Measurements from ENCODE around the gene RORB.
A peak's percentile ranks its signal among the peaks of the same experiment; 100 is the strongest.

Gene RORB

GRCh38 chr9:74478606-74479005 lies 18.5 kb upstream of the RORB start:
- Histone ChIP-seq H3K4ac (ENCODE audit: low read depth, low read length) (no peak overlapping the region), H4K8ac (ENCODE audit: low read depth, low read length) (no peak overlapping the region), H2BK120ac (ENCODE audit: low read depth, low read length) (no peak overlapping the region), H3K79me1 (ENCODE audit: low read length) (no peaks in the 10 kb centered on the region), H2BK5ac (ENCODE audit: low read length) (no peak overlapping the region), H4K5ac (ENCODE audit: low read length) (no peak overlapping the region), H3K36me3 (ENCODE audit: control insufficient read depth, insufficient read depth, low read length) (no peaks in the 10 kb centered on the region), H3K23ac (ENCODE audit: low read length) (no peak overlapping the region), H3K56ac (ENCODE audit: low read length) (no peak overlapping the region), H2BK15ac (replicated peaks; ENCODE audit: low read depth) (no peak overlapping the region), H3K4me2 (ENCODE audit: low read length) (no peak overlapping the region), H3K9ac (ENCODE audit: low read length) (no peak overlapping the region), H3K27me3 (ENCODE audit: insufficient read depth, low read length, poor library complexity) (no peaks in the 10 kb centered on the region), H3K27ac (ENCODE audit: low read depth, low read length) (no peak overlapping the region), H2AK5ac (ENCODE audit: low read length) (no peak overlapping the region), H3K4me3 (ENCODE audit: low read length) (no peak overlapping the region), H3K4me1 (ENCODE audit: control insufficient read depth, low read depth, low read length) (no peaks in the 10 kb centered on the region), H3K18ac (ENCODE audit: low read length) (no peak overlapping the region), H3K79me2 (ENCODE audit: control insufficient read depth, insufficient read depth, low read length) (no peaks in the 10 kb centered on the region)
- DNase-seq: no peak
- WGBS (ENCODE audit: extremely low coverage, insufficient coverage, low lambda C conversion rate): no CpG with 5 or more reads among the region's 6 CpGs

DNA sequence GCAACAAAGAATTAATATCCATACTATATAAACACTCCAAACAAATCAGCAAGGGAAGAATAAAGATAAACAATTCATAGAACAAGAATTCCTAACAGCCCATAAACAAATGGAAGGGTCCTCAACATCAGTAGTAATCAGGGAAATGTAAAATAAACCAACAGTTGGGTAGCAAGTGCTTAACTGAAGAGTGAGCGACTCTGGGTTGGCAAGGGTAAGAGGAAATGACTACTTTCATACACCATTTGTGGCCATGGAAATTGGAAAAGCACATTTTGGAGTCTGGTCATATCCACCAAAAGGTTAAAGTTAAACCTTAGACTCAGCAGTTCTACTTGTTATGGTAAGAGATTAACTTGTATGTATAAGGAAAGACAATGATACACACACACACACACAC lies 17.4 kb upstream of the RORB start:
- WGBS (ENCODE audit: extremely low coverage, insufficient coverage, low lambda C conversion rate): no CpG with 5 or more reads among the region's 1 CpG
- no peak overlapping the region for H3K4me2 ChIP-seq (ENCODE audit: low read length)
- H3K23ac ChIP-seq (ENCODE audit: low read length): no peak overlapping the region
- no peak overlapping the region for H4K8ac ChIP-seq (ENCODE audit: low read depth, low read length)
- H3K9ac ChIP-seq (ENCODE audit: low read length): no peak overlapping the region
- H3K79me1 ChIP-seq (ENCODE audit: low read length): no peaks in the 10 kb centered on the region
- no peak overlapping the region for H4K5ac ChIP-seq (ENCODE audit: low read length)
- no peaks in the 10 kb centered on the region for H3K27me3 ChIP-seq (ENCODE audit: insufficient read depth, low read length, poor library complexity)
- H3K4me3 ChIP-seq (ENCODE audit: low read length): no peak overlapping the region
- DNase-seq: no peak
- no peak overlapping the region for H3K56ac ChIP-seq (ENCODE audit: low read length)
- H2BK5ac ChIP-seq (ENCODE audit: low read length): no peak overlapping the region
- H2AK5ac ChIP-seq (ENCODE audit: low read length): no peak overlapping the region
- H2BK120ac ChIP-seq (ENCODE audit: low read depth, low read length): no peak overlapping the region
- H3K27ac ChIP-seq (ENCODE audit: low read depth, low read length): no peak overlapping the region
- no peak overlapping the region for H2BK15ac ChIP-seq (replicated peaks; ENCODE audit: low read depth)
- H3K36me3 ChIP-seq (ENCODE audit: control insufficient read depth, insufficient read depth, low read length): no peaks in the 10 kb centered on the region
- no peaks in the 10 kb centered on the region for H3K79me2 ChIP-seq (ENCODE audit: control insufficient read depth, insufficient read depth, low read length)
- no peaks in the 10 kb centered on the region for H3K4me1 ChIP-seq (ENCODE audit: control insufficient read depth, low read depth, low read length)
- H3K4ac ChIP-seq (ENCODE audit: low read depth, low read length): no peak overlapping the region
- H3K18ac ChIP-seq (ENCODE audit: low read length): no peak overlapping the region

DNA sequence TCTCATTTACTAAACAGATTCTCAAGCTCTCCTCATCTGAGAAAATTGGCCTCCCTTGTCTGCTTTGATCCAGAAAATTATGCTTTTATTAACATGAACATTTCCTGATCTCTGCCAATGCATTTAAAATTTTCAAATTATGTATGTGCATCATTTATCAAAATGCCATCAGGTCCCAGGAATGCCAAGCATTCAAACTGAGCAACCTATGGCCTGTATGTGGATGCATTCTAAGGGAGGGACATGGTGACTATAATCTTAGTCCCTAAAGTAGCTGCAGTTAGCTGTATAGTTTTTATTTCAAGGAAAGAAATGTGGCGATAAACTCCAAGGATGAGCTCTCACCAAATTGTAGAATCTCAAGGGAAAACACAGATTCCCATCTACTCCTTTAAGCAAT lies 9.7 kb upstream of the RORB start:
- Histone ChIP-seq H3K23ac (ENCODE audit: low read length) (no peak overlapping the region), H3K27ac (ENCODE audit: low read depth, low read length) (no peak overlapping the region), H3K27me3 (ENCODE audit: insufficient read depth, low read length, poor library complexity) (no peaks in the 10 kb centered on the region), H3K4me3 (ENCODE audit: low read length) (no peak overlapping the region), H4K5ac (ENCODE audit: low read length) (no peak overlapping the region), H3K9ac (ENCODE audit: low read length) (no peak overlapping the region), H2BK15ac (replicated peaks; ENCODE audit: low read depth) (no peak overlapping the region), H3K79me2 (ENCODE audit: control insufficient read depth, insufficient read depth, low read length) (no peaks in the 10 kb centered on the region), H4K8ac (ENCODE audit: low read depth, low read length) (no peak overlapping the region), H3K4ac (ENCODE audit: low read depth, low read length) (no peak overlapping the region), H3K56ac (ENCODE audit: low read length) (no peak overlapping the region), H2BK5ac (ENCODE audit: low read length) (no peak overlapping the region), H3K4me2 (ENCODE audit: low read length) (no peak overlapping the region), H3K36me3 (ENCODE audit: control insufficient read depth, insufficient read depth, low read length) (no peaks in the 10 kb centered on the region), H3K18ac (ENCODE audit: low read length) (no peak overlapping the region), H2BK120ac (ENCODE audit: low read depth, low read length) (no peak overlapping the region), H2AK5ac (ENCODE audit: low read length) (no peak overlapping the region), H3K79me1 (ENCODE audit: low read length) (no peaks in the 10 kb centered on the region), H3K4me1 (ENCODE audit: control insufficient read depth, low read depth, low read length) (no peaks in the 10 kb centered on the region)
- WGBS (ENCODE audit: extremely low coverage, insufficient coverage, low lambda C conversion rate): no CpG with 5 or more reads among the region's 1 CpG
- DNase-seq: peak; percentile 16

DNA sequence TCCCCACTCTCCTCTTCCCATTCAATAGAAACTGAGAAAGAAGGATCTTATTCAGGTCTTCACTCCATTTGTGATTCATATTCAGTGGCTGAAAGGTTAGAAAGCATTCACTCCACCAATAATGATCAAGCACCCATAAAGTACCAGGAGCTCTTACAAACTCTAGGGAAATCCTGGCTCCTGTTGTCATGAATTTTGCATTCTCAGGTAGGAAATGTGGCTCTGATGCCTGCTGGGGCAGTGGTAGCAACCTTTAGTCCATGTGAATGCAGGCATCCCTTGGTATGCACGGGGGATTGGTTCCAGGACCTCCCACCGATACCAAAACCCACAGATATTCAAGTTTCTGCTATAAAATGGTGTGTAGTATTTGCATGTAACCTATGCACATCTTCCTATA lies 3.6 kb upstream of the RORB start:
- no peak overlapping the region for H2AK5ac ChIP-seq (ENCODE audit: low read length)

GRCh38 chr9:74494490-74494889 lies 2.6 kb upstream of the RORB start:
- Histone ChIP-seq H3K4ac (ENCODE audit: low read depth, low read length) (no peak overlapping the region), H4K5ac (ENCODE audit: low read length) (no peak overlapping the region), H3K18ac (ENCODE audit: low read length) (no peak overlapping the region), H3K4me1 (ENCODE audit: control insufficient read depth, low read depth, low read length) (peaks cover 4% of the 10 kb centered on the region), H3K79me1 (ENCODE audit: low read length) (no peaks in the 10 kb centered on the region), H2BK15ac (replicated peaks; ENCODE audit: low read depth) (no peak overlapping the region), H3K9ac (ENCODE audit: low read length) (no peak overlapping the region), H2AK5ac (ENCODE audit: low read length) (no peak overlapping the region), H3K27me3 (ENCODE audit: insufficient read depth, low read length, poor library complexity) (peaks cover 7% of the 10 kb centered on the region), H3K27ac (ENCODE audit: low read depth, low read length) (no peak overlapping the region), H2BK5ac (ENCODE audit: low read length) (no peak overlapping the region), H2BK120ac (ENCODE audit: low read depth, low read length) (no peak overlapping the region), H3K4me2 (ENCODE audit: low read length) (no peak overlapping the region), H3K23ac (ENCODE audit: low read length) (no peak overlapping the region), H3K36me3 (ENCODE audit: control insufficient read depth, insufficient read depth, low read length) (no peaks in the 10 kb centered on the region), H3K56ac (ENCODE audit: low read length) (no peak overlapping the region), H3K4me3 (ENCODE audit: low read length) (no peak overlapping the region), H4K8ac (ENCODE audit: low read depth, low read length) (no peak overlapping the region), H3K79me2 (ENCODE audit: control insufficient read depth, insufficient read depth, low read length) (no peaks in the 10 kb centered on the region)
- no CpG with 5 or more reads among the region's 1 CpG for WGBS (ENCODE audit: extremely low coverage, insufficient coverage, low lambda C conversion rate)
- DNase-seq: peak; percentile 13

More for the DNA sequence above, 3.6 kb upstream of the RORB start:
- no peak overlapping the region for H3K4me2 ChIP-seq (ENCODE audit: low read length)
- H3K36me3 ChIP-seq (ENCODE audit: control insufficient read depth, insufficient read depth, low read length): no peaks in the 10 kb centered on the region
- no peak overlapping the region for H3K27ac ChIP-seq (ENCODE audit: low read depth, low read length)
- H3K4me1 ChIP-seq (ENCODE audit: control insufficient read depth, low read depth, low read length): peaks cover 2% of the 10 kb centered on the region
- no peak overlapping the region for H4K8ac ChIP-seq (ENCODE audit: low read depth, low read length)
- WGBS (ENCODE audit: extremely low coverage, insufficient coverage, low lambda C conversion rate): no CpG with 5 or more reads among the region's 2 CpGs
- no peak overlapping the region for H4K5ac ChIP-seq (ENCODE audit: low read length)
- no peak overlapping the region for H3K4ac ChIP-seq (ENCODE audit: low read depth, low read length)
- H3K9ac ChIP-seq (ENCODE audit: low read length): no peak overlapping the region
- no peak overlapping the region for H3K18ac ChIP-seq (ENCODE audit: low read length)
- no peak overlapping the region for H2BK5ac ChIP-seq (ENCODE audit: low read length)
- H3K23ac ChIP-seq (ENCODE audit: low read length): no peak overlapping the region
- H3K79me2 ChIP-seq (ENCODE audit: control insufficient read depth, insufficient read depth, low read length): no peaks in the 10 kb centered on the region
- H3K79me1 ChIP-seq (ENCODE audit: low read length): no peaks in the 10 kb centered on the region
- H3K4me3 ChIP-seq (ENCODE audit: low read length): no peak overlapping the region
- H2BK15ac ChIP-seq (replicated peaks; ENCODE audit: low read depth): no peak overlapping the region
- DNase-seq: peak; percentile 28
- H3K27me3 ChIP-seq (ENCODE audit: insufficient read depth, low read length, poor library complexity): no peaks in the 10 kb centered on the region
- H2BK120ac ChIP-seq (ENCODE audit: low read depth, low read length): no peak overlapping the region
- no peak overlapping the region for H3K56ac ChIP-seq (ENCODE audit: low read length)

- H3K9ac ChIP-seq (ENCODE audit: low read length): no peak overlapping the region
- H3K18ac ChIP-seq (ENCODE audit: low read length): no peak overlapping the region
- WGBS (ENCODE audit: extremely low coverage, insufficient coverage, low lambda C conversion rate): no CpG with 5 or more reads among the region's 6 CpGs
- H4K5ac ChIP-seq (ENCODE audit: low read length): no peak overlapping the region
- no peak overlapping the region for H2BK5ac ChIP-seq (ENCODE audit: low read length)
- no peaks in the 10 kb centered on the region for H3K36me3 ChIP-seq (ENCODE audit: control insufficient read depth, insufficient read depth, low read length)
- H3K56ac ChIP-seq (ENCODE audit: low read length): no peak overlapping the region
- H3K4ac ChIP-seq (ENCODE audit: low read depth, low read length): no peak overlapping the region
- H3K4me2 ChIP-seq (ENCODE audit: low read length): peak overlapping the region; percentile 42
- H3K27ac ChIP-seq (ENCODE audit: low read depth, low read length): no peak overlapping the region
- H3K79me1 ChIP-seq (ENCODE audit: low read length): no peaks in the 10 kb centered on the region
- H2BK15ac ChIP-seq (replicated peaks; ENCODE audit: low read depth): no peak overlapping the region
- peak; percentile 32 for DNase-seq
- H2BK120ac ChIP-seq (ENCODE audit: low read depth, low read length): no peak overlapping the region
- no peaks in the 10 kb centered on the region for H3K79me2 ChIP-seq (ENCODE audit: control insufficient read depth, insufficient read depth, low read length)
- no peak overlapping the region for H2AK5ac ChIP-seq (ENCODE audit: low read length)
- peaks cover 11% of the 10 kb centered on the region for H3K27me3 ChIP-seq (ENCODE audit: insufficient read depth, low read length, poor library complexity)
- H3K23ac ChIP-seq (ENCODE audit: low read length): no peak overlapping the region
- H4K8ac ChIP-seq (ENCODE audit: low read depth, low read length): no peak overlapping the region
- H3K4me1 ChIP-seq (ENCODE audit: control insufficient read depth, low read depth, low read length): peaks cover 4% of the 10 kb centered on the region
- no peak overlapping the region for H3K4me3 ChIP-seq (ENCODE audit: low read length)
These were observed 729 bp upstream of the RORB start for GRCh38 chr9:74496406-74496805.
